WTC11 (cell line): ENCODE data around the gene NDUFA13. TPM values are rescaled to one million over a fixed set of nuclear protein-coding genes. Genes with fewer than 3 reads are reported as not detected.

Source experiments
- ATAC-seq: fragments of 200-7000 bp; cut with Tn5 transposase; 2 replicates; pipeline ENCODE4 v1.10.0; 2021; ENCODE audit warnings: mild to moderate bottlenecking, moderate library complexity
- CTCF ChIA-PET: fragments of 300-600 bp; sonication (Branson Sonifier 250); formaldehyde crosslinking; loops from one replicate; lab custom pipeline; 2021; ENCODE audit warnings: antibody characterized with exemption; lab: Charles Lee
- POLR2A ChIA-PET: fragments of 350-600 bp; sonication (Branson Sonifier 250); formaldehyde crosslinking; loops from one replicate; lab custom pipeline; 2021; ENCODE audit warnings: antibody characterized with exemption; lab: Charles Lee
- DNase-seq: peaks from one replicate; pipeline ENCODE4 v3.0.0; 2021; ENCODE audit warnings: low spot score
- H3K27ac Mint-ChIP-seq: 2 replicates; pipeline ENCODE4 v1.8.0; 2021; ENCODE audit warnings: mixed read lengths
- H3K27me3 Mint-ChIP-seq: 2 replicates; pipeline ENCODE4 v1.8.0; 2021; ENCODE audit warnings: low read depth, mild to moderate bottlenecking, moderate library complexity, mixed read lengths
- H3K36me3 Mint-ChIP-seq: 2 replicates; pipeline ENCODE4 v1.8.0; 2021; ENCODE audit warnings: mixed read lengths
- H3K4me1 Mint-ChIP-seq: 2 replicates; pipeline ENCODE4 v1.8.0; 2022; ENCODE audit warnings: mixed read lengths
- H3K4me3 Mint-ChIP-seq: 2 replicates; pipeline ENCODE4 v1.8.0; 2021; ENCODE audit warnings: mild to moderate bottlenecking, moderate library complexity, mixed read lengths
- H3K9me3 Mint-ChIP-seq: 2 replicates; pipeline ENCODE4 v1.8.0; 2021; ENCODE audit warnings: mixed read lengths
- AFF4 ChIP-seq: sonication (generic); formaldehyde crosslinking; IDR thresholded peaks from 2 replicates; pipeline ENCODE4 v1.8.1; 2023; ENCODE audit warnings: mild to moderate bottlenecking, missing genetic modification reagents, borderline replicate concordance
- CDX4 ChIP-seq: fragments of 250-450 bp; sonication (Bioruptor Pico); IDR thresholded peaks from 2 replicates; pipeline ENCODE4 v1.9.0; 2021; ENCODE audit warnings: moderate library complexity, mild to moderate bottlenecking, inconsistent platforms, borderline replicate concordance
- CTCF ChIP-seq: fragments of 200-600 bp; IDR thresholded peaks from 2 replicates; pipeline ENCODE4 v1.8.0; 2022; ENCODE audit warnings: antibody characterized with exemption
- E2F4 ChIP-seq: sonication (generic); formaldehyde crosslinking; IDR thresholded peaks from 2 replicates; pipeline ENCODE4 v1.8.1; 2022; ENCODE audit warnings: low read depth, mild to moderate bottlenecking, moderate library complexity, missing genetic modification reagents, borderline replicate concordance
- ELF4 ChIP-seq: sonication (generic); formaldehyde crosslinking; IDR thresholded peaks from 2 replicates; pipeline ENCODE4 v1.8.1; 2022; ENCODE audit warnings: low read depth, mild to moderate bottlenecking, moderate library complexity, missing genetic modification reagents
- GRHL2 ChIP-seq: fragments of 250-450 bp; sonication (Bioruptor Pico); IDR thresholded peaks from 2 replicates; pipeline ENCODE4 v1.8.0; 2022; ENCODE audit warnings: mild to moderate bottlenecking, moderate library complexity; ENCODE audit not compliant: insufficient replicate concordance, severe bottlenecking
- HMGA2 ChIP-seq: fragments of 250-450 bp; sonication (Bioruptor Pico); IDR thresholded peaks from 2 replicates; pipeline ENCODE4 v1.4.0; 2021; ENCODE audit warnings: mild to moderate bottlenecking, moderate library complexity
- JAZF1 ChIP-seq: fragments of 250-450 bp; sonication (Bioruptor Pico); IDR thresholded peaks from 2 replicates; pipeline ENCODE4 v1.9.0; 2021; ENCODE audit warnings: moderate library complexity, mild to moderate bottlenecking, inconsistent platforms
- MXD4 ChIP-seq: fragments of 250-450 bp; sonication (Bioruptor Pico); IDR thresholded peaks from 2 replicates; pipeline ENCODE4 v1.8.0; 2021; ENCODE audit warnings: mild to moderate bottlenecking, moderate library complexity, borderline replicate concordance
- NFATC4 ChIP-seq: fragments of 250-450 bp; sonication (Bioruptor Pico); IDR thresholded peaks from 2 replicates; pipeline ENCODE4 v1.9.0; 2021; ENCODE audit warnings: mild to moderate bottlenecking
- NR1H2 ChIP-seq: sonication (generic); formaldehyde crosslinking; IDR thresholded peaks from 2 replicates; pipeline ENCODE4 v1.9.0; 2021; ENCODE audit warnings: mild to moderate bottlenecking, moderate library complexity, missing genetic modification reagents
- TCF7 ChIP-seq: sonication (generic); formaldehyde crosslinking; IDR thresholded peaks from 2 replicates; pipeline ENCODE4 v1.8.0; 2022; ENCODE audit warnings: mild to moderate bottlenecking, low read depth, missing genetic modification reagents, moderate library complexity
- ZNF219 ChIP-seq: sonication (generic); formaldehyde crosslinking; IDR thresholded peaks from 2 replicates; pipeline ENCODE4 v1.8.0; 2023; ENCODE audit warnings: missing genetic modification reagents, mild to moderate bottlenecking, borderline replicate concordance
- ZNF232 ChIP-seq: sonication (generic); formaldehyde crosslinking; IDR thresholded peaks from 2 replicates; pipeline ENCODE4 v1.8.0; 2022; ENCODE audit warnings: mild to moderate bottlenecking, missing genetic modification reagents
- ZNF396 ChIP-seq: fragments of 250-450 bp; sonication (Bioruptor Pico); IDR thresholded peaks from 2 replicates; pipeline ENCODE4 v1.8.0; 2021; ENCODE audit warnings: mild to moderate bottlenecking, moderate library complexity, borderline replicate concordance
- ZNF423 ChIP-seq: fragments of 250-450 bp; sonication (Bioruptor Pico); IDR thresholded peaks from 2 replicates; pipeline ENCODE4 v2.1.2; 2022; ENCODE audit warnings: mild to moderate bottlenecking, moderate library complexity
- total RNA-seq: library from RNA; stranded (reverse); gene quantifications from 3 replicates; pipeline ENCODE4 v1.2.3, GENCODE V29; 2021
- TF ChIP-seq, protein P1 (sequence below): fragments of 250-450 bp; sonication (Bioruptor Pico); IDR thresholded peaks from 2 replicates; pipeline ENCODE4 v1.9.0; 2021; ENCODE audit warnings: mild to moderate bottlenecking
- TF ChIP-seq, protein P2 (sequence below): fragments of 250-450 bp; sonication (Bioruptor Pico); IDR thresholded peaks from 2 replicates; pipeline ENCODE4 v1.9.0; 2021; ENCODE audit warnings: mild to moderate bottlenecking
- TF ChIP-seq, protein P3 (sequence below): sonication (generic); formaldehyde crosslinking; IDR thresholded peaks from 2 replicates; pipeline ENCODE4 v1.8.1; 2022; ENCODE audit warnings: missing genetic modification reagents, borderline replicate concordance

The NDUFA13 gene
- total RNA-seq, 1 experiment from 2014 or later: 519 TPM

- TF ChIP-seq NFATC4: no peak
- TF ChIP-seq TCF7 (CRISPR knock-in tag): no peak
- TF ChIP-seq NR1H2 (CRISPR knock-in tag): no peak
- ChIA-PET POLR2A (no interaction called here), CTCF (interaction anchor here (14.4 kb wide), 1 partner anchor 26 kb away, joined by 408 read pairs; no protein-coding TSS in a partner anchor)
- H3K27ac Mint-ChIP-seq: no peak overlapping the region
- H3K9me3 Mint-ChIP-seq: no peaks in the 10 kb centered on the region
- H3K27me3 Mint-ChIP-seq: no peaks in the 10 kb centered on the region; the same call in 1 of the 2 replicates
- DNase-seq (no peak), ATAC-seq (no peak)
- H3K36me3 Mint-ChIP-seq: peaks cover 10% of the 10 kb centered on the region; the same call in 1 of the 2 replicates
- peaks cover 13% of the 10 kb centered on the region for H3K4me1 Mint-ChIP-seq
- H3K4me3 Mint-ChIP-seq: no peak overlapping the region
Measured at GRCh38 chr19:19527371-19527656, 11.3 kb downstream of the NDUFA13 start.

- ChIA-PET CTCF (interaction anchor here (0.8 to 14.4 kb wide), 4 partner anchors 13 to 353 kb away, joined by 3 to 408 read pairs (median 4); no protein-coding TSS in a partner anchor), POLR2A (interaction anchor here (0.6 to 1.2 kb wide), 2 partner anchors 23 to 92 kb away, joined by 3 read pairs; no protein-coding TSS in a partner anchor)
- H3K27ac Mint-ChIP-seq: no peak overlapping the region
- TF ChIP-seq MXD4: no peak
- TF ChIP-seq AFF4: no peak
- TF ChIP-seq JAZF1 (CRISPR knock-in tag): no peak
- TF ChIP-seq ZNF396 (CRISPR knock-in tag): no peak
- TF ChIP-seq, protein P1, sequence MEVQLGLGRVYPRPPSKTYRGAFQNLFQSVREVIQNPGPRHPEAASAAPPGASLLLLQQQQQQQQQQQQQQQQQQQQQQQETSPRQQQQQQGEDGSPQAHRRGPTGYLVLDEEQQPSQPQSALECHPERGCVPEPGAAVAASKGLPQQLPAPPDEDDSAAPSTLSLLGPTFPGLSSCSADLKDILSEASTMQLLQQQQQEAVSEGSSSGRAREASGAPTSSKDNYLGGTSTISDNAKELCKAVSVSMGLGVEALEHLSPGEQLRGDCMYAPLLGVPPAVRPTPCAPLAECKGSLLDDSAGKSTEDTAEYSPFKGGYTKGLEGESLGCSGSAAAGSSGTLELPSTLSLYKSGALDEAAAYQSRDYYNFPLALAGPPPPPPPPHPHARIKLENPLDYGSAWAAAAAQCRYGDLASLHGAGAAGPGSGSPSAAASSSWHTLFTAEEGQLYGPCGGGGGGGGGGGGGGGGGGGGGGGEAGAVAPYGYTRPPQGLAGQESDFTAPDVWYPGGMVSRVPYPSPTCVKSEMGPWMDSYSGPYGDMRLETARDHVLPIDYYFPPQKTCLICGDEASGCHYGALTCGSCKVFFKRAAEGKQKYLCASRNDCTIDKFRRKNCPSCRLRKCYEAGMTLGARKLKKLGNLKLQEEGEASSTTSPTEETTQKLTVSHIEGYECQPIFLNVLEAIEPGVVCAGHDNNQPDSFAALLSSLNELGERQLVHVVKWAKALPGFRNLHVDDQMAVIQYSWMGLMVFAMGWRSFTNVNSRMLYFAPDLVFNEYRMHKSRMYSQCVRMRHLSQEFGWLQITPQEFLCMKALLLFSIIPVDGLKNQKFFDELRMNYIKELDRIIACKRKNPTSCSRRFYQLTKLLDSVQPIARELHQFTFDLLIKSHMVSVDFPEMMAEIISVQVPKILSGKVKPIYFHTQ (CRISPR knock-in tag): no peak
- no peak for TF ChIP-seq ZNF219
- TF ChIP-seq CTCF: no peak
- TF ChIP-seq, protein P2, sequence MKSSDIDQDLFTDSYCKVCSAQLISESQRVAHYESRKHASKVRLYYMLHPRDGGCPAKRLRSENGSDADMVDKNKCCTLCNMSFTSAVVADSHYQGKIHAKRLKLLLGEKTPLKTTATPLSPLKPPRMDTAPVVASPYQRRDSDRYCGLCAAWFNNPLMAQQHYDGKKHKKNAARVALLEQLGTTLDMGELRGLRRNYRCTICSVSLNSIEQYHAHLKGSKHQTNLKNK (CRISPR knock-in tag): no peak
- no peak for TF ChIP-seq ZNF423 (CRISPR knock-in tag)
- TF ChIP-seq CDX4 (CRISPR knock-in tag): no peak
- no peak for TF ChIP-seq HMGA2 (CRISPR knock-in tag)
- TF ChIP-seq, protein P3, sequence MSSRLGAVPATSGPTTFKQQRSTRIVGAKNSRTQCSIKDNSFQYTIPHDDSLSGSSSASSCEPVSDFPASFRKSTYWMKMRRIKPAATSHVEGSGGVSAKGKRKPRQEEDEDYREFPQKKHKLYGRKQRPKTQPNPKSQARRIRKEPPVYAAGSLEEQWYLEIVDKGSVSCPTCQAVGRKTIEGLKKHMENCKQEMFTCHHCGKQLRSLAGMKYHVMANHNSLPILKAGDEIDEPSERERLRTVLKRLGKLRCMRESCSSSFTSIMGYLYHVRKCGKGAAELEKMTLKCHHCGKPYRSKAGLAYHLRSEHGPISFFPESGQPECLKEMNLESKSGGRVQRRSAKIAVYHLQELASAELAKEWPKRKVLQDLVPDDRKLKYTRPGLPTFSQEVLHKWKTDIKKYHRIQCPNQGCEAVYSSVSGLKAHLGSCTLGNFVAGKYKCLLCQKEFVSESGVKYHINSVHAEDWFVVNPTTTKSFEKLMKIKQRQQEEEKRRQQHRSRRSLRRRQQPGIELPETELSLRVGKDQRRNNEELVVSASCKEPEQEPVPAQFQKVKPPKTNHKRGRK (CRISPR knock-in tag): no peak
- no peak for TF ChIP-seq ZNF232
- TF ChIP-seq ELF4 (CRISPR knock-in tag): no peak
- TF ChIP-seq GRHL2: no peak
- TF ChIP-seq E2F4 (CRISPR knock-in tag): no peak
Measured at GRCh38 chr19:19527674-19528625, 11.9 kb downstream of the NDUFA13 start.

More at GRCh38 chr19:19527674-19528625, 11.9 kb downstream of the NDUFA13 start:
- peaks cover 13% of the 10 kb centered on the region for H3K4me1 Mint-ChIP-seq
- no peaks in the 10 kb centered on the region for H3K9me3 Mint-ChIP-seq
- DNase-seq: no peak
- no peak for ATAC-seq
- H3K4me3 Mint-ChIP-seq: no peak overlapping the region
- H3K27me3 Mint-ChIP-seq: no peaks in the 10 kb centered on the region; the same call in 1 of the 2 replicates
- peaks cover 7% of the 10 kb centered on the region; the same call in 1 of the 2 replicates for H3K36me3 Mint-ChIP-seq
